KOPT-K1 (cell line): ENCODE data around the gene MAPKBP1.
A peak's percentile ranks its signal among the peaks of the same experiment; 100 is the strongest.
"Not testable (repeated sequence)": the region's sequence is repeated elsewhere in the genome, so short reads cannot be mapped to it uniquely, and the experiment has no call there.

Experiments
- H3K27ac ChIP-seq: fragments of 200-600 bp; sonication (generic); 2 replicates; pipeline ENCODE4 v1.5.1; 2016; ENCODE audit warnings: antibody characterized with exemption, mild to moderate bottlenecking, low read depth, low read length; ENCODE audit not compliant: poor library complexity, severe bottlenecking
- H3K36me3 ChIP-seq: fragments of 200-600 bp; sonication (generic); 2 replicates; pipeline ENCODE4 v1.5.1; 2017; ENCODE audit warnings: antibody characterized with exemption, mild to moderate bottlenecking, low read length, moderate library complexity; ENCODE audit not compliant: insufficient read depth
- H3K9me3 ChIP-seq: fragments of 200-600 bp; sonication (generic); 2 replicates; pipeline ENCODE4 v1.5.1; 2017; ENCODE audit warnings: antibody characterized with exemption, low read length, mild to moderate bottlenecking; ENCODE audit not compliant: insufficient read depth, poor library complexity, severe bottlenecking

Gene MAPKBP1

DNA sequence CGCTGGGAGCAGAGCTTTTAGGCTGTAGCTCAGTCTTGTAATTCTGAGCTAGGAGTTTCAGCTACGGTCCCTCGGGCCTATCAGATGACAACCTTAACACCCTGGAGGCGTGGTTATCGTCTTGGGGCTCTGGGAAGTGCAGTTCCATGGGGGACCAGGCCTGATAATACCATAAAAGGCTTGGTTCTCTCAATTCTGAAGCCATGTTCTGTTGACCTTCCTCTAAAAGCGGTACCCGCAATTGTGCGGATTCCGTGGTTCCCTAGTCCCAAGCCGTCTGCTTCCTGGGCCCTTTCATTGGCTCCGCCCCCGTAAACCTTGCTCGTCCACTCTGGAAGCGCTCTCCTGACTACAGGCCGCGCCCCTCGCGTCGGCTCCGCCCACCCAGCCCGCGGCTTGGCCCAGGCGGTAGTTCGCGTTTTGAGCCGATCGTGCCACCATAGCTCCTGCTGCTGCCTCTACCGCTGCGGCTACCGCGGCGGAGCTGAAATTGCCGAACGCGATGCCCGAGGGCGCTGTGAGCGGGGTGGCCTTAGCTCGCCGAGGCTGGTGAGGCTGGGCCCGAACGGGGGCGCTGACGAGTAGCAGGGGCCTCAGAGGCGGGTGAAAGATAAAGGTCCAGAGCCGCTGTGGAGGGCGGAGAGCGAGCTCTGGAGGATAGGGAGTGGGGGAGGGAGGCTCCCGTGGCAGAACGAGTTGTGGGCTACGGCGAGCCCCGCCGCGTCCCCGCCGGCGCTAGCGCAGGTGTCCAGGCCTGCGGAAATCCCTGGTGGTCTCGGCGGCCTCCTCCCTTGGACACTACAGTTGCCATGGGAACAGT lies at the start of gene MAPKBP1:
TSS of gene MAPKBP1 (plus strand) at position 423 of the 820 bp plus-strand sequence. CDS start 792 bp downstream, outside the sequence.
- H3K9me3 ChIP-seq, result no peaks in the 10 kb centered on the region
- peaks cover 10% of the 10 kb centered on the region for H3K36me3 ChIP-seq
- H3K27ac ChIP-seq, result peak within 1 kb of the TSS; percentile 76

DNA sequence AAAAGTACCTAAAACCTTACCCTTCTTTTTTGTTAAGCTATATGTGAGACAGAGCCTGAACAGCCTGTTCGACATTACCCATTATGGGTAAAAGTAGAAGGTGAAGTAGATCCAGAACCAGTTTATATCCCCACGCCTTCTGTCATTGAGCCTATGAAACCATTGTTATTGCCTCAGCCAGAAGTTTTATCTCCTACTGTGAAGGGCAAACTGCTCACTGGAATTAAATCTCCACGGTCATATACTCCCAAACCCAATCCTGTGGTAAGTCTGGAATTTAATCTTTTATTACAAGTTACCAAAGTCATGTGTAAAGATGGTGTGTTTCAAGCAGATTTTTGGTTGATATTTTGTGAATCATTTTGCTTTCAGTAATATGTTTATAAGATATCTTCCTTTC lies 47.1 kb upstream of the MAPKBP1 start:
- Histone ChIP-seq H3K27ac (no peak overlapping the region), H3K9me3 (no peaks in the 10 kb centered on the region), H3K36me3 (peaks cover 52% of the 10 kb centered on the region)

- not testable (repeated sequence) for H3K9me3 ChIP-seq, H3K27ac ChIP-seq
- H3K36me3 ChIP-seq, result peaks cover 59% of the 10 kb centered on the region
Observed at GRCh38 chr15:41728061-41728460, 46.2 kb upstream of the MAPKBP1 start.

GRCh38 chr15:41730543-41730942 lies 43.7 kb upstream of the MAPKBP1 start:
- Histone ChIP-seq H3K27ac (no peak overlapping the region), H3K36me3 (peaks cover 80% of the 10 kb centered on the region), H3K9me3 (no peaks in the 10 kb centered on the region)

- Histone ChIP-seq H3K9me3 (no peaks in the 10 kb centered on the region), H3K27ac (no peak overlapping the region), H3K36me3 (peaks cover 88% of the 10 kb centered on the region)
Observed at GRCh38 chr15:41732483-41732882, 41.8 kb upstream of the MAPKBP1 start.

DNA sequence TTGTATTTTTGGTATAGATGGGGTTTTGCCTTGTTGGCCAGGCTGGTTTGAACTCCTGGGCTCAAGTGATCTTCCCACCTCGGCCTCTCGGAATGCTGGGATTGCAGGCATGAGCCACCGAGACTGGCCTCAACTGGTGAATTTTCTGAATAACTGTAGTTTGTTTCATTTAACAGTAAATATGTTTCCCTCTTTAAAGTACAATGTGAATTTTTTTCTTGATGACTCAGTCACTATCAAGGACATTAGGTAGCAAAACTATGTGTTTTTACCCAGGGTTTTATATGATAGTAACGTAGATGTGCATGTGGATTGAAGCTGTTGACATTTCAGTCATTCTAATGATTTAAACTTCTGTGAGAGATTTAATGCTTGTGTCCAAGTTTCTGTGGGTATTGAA lies 40.2 kb upstream of the MAPKBP1 start:
- no peaks in the 10 kb centered on the region for H3K9me3 ChIP-seq
- H3K36me3 ChIP-seq, result peaks cover 92% of the 10 kb centered on the region
- no peak overlapping the region for H3K27ac ChIP-seq

- no peaks in the 10 kb centered on the region for H3K9me3 ChIP-seq
- peaks cover 94% of the 10 kb centered on the region for H3K36me3 ChIP-seq
- H3K27ac ChIP-seq, result no peak overlapping the region
Observed at GRCh38 chr15:41735046-41735445, 39.2 kb upstream of the MAPKBP1 start.

DNA sequence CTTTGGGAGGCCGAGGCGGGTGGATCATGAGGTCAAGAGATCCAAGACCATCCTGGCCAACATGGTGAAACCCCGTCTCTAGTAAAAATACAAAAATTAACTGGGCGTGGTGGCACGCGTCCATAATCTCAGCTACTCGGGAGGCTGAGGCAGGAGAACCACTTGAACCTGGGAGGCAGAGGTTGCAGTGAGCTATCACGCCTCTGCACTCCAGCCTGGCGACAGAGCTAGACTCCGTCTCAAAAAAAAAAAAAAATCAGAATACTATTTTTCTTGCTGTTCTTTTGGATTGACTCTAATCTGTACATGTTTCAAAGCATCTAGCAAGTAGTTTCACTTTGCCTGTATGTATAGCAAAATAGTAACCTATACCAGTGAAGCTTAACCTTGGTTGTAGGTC lies 38.8 kb upstream of the MAPKBP1 start:
- not testable (repeated sequence) for H3K27ac ChIP-seq
- peaks cover 92% of the 10 kb centered on the region for H3K36me3 ChIP-seq

GRCh38 chr15:41746802-41747201 lies 27.5 kb upstream of the MAPKBP1 start:
- H3K9me3 ChIP-seq, result no peaks in the 10 kb centered on the region
- no peak overlapping the region for H3K27ac ChIP-seq
- H3K36me3 ChIP-seq, result peaks cover 93% of the 10 kb centered on the region

More for the DNA sequence above, 38.8 kb upstream of the MAPKBP1 start:
- H3K9me3 ChIP-seq, result not testable (repeated sequence)

- no peak overlapping the region for H3K27ac ChIP-seq
- H3K36me3 ChIP-seq, result peaks cover 87% of the 10 kb centered on the region
- H3K9me3 ChIP-seq, result no peaks in the 10 kb centered on the region
Observed at GRCh38 chr15:41756198-41756597, 18.1 kb upstream of the MAPKBP1 start.

GRCh38 chr15:41772720-41773331 lies 1.5 kb upstream of the MAPKBP1 start:
- H3K36me3 ChIP-seq, result peaks cover 24% of the 10 kb centered on the region
- no peaks in the 10 kb centered on the region for H3K9me3 ChIP-seq
- no peak overlapping the region for H3K27ac ChIP-seq

DNA sequence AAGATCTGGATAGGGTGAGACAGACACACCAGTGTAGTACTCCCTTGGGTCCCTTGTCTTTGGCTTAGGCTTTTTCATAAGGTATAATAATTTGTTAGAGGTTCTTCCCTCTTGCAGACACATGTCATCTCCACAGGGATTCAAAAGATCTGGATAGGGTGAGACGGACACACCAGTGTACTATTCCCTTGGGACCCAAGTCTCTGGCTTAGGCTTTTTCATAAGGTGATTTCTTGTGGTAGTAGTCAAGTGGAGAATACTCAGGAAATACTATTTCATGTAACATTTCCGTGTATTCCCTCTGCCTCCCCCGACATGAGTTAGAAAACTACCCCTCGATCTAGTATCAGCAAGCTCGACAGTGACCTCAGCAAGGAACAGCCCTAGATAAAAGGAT lies 954 bp upstream of the MAPKBP1 start:
- Histone ChIP-seq H3K9me3 (no peaks in the 10 kb centered on the region), H3K36me3 (peaks cover 19% of the 10 kb centered on the region), H3K27ac (peak overlapping the region; percentile 76)

DNA sequence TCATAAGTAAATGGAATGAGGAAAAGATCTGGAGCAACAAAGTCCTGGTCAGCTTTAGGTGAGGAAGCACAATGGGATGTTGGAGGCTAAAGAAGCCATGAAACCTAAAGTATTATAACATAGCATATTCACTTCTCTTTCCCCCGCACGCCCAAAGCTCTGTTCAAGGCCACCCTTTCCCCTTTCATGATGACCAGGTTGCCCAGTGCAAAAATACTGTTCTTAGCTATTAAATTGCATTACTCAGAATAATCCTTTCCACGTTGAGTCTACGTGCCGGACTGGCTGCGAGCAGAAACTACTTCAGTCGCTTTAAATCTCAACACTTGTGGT lies 589 bp upstream of the MAPKBP1 start:
- Histone ChIP-seq H3K36me3 (peaks cover 16% of the 10 kb centered on the region), H3K27ac (peak overlapping the region; percentile 76), H3K9me3 (no peaks in the 10 kb centered on the region)

DNA sequence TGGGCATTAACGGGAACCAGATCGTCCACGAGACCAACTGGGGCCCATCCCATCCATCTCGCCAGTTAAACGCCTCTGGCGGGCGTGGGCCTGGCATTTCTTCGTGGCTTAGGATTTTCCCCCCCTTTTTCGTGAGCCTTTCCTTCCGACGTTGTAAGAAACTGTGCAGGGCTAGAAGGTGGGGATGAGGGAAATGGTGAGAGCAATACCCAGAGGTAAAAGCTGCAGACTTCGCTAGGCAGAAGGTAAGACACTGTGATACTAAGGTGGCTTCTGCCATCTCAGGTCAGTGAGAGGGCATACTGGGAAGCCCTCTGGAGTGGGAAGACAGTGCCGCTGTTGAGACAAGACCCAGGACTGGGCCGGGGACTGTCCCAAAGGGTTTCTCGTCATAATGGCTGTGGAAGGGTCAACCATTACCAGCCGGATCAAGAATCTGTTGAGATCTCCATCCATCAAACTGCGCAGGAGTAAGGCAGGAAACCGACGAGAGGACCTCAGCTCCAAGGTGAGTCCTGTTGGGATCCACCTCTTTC lies 666 bp downstream of the MAPKBP1 start:
- Histone ChIP-seq H3K9me3 (no peaks in the 10 kb centered on the region), H3K27ac (peak overlapping the region; percentile 76), H3K36me3 (peaks cover 5% of the 10 kb centered on the region)

DNA sequence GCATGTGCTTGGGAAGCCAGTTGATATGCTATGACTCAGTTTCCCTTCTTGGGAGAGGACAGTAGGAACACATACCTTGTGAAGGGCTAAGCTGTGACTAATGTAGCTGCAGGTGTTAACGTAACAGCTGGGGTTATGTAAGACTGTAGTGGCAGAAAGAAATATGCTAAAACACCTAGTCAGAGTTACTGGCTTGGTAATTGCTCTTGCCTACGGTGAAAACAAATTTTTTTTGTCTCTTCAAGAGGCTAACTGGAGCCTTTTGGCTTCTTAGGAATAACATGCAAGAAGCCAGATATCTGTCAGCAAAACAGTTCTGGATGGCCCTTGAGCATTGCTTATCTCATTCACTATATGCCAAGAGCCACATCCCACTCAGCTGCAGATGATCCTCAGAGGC lies 1.4 kb downstream of the MAPKBP1 start:
- no peaks in the 10 kb centered on the region for H3K36me3 ChIP-seq
- H3K27ac ChIP-seq, result peak overlapping the region; percentile 76
- no peaks in the 10 kb centered on the region for H3K9me3 ChIP-seq
